ENCODE results near the gene WDR36. TPM values are rescaled to one million over a fixed set of nuclear protein-coding genes. Genes with fewer than 3 reads are reported as not detected.

Gene WDR36
- total RNA-seq, 1 experiment from 2014 or later = 53.6 TPM

DNA sequence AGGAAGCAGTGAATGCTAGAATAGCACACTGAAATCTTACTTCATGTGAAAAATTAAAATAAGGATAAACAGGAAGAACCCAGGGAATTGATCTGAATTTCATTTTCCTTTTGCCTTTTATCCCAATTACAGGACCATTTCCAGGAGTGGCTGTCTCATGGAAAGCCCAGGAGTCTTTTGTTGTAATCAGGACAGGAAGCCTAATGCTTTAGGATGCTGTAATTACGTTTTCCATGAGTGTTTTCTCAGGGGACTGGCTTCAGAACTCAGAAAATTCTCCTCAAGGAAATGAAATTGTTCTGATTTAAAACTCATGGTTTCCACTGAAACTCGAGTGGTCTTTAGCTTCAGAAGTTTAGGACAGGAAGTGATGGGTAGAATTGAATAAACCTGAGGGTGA is 75.4 kb downstream of the WDR36 start:
- Histone ChIP-seq H3K79me2 (ENCODE audit: insufficient read depth, low read length) (no peaks in the 10 kb centered on the region), H3K36me3 (ENCODE audit: control insufficient read depth in 1 of 2, insufficient read depth in 2 of 2, low read length in 2 of 2) (no peaks in the 10 kb centered on the region), H3K27me3 (ENCODE audit: insufficient read depth, low read length) (no peaks in the 10 kb centered on the region), H3K9me3 (ENCODE audit: control insufficient read depth in 1 of 2, insufficient read depth in 1 of 2, low read depth in 1 of 2, low read length in 2 of 2) (no peaks in the 10 kb centered on the region), H3K4me2 (ENCODE audit: low read length) (no peak overlapping the region), H3K9me2 (ENCODE audit: insufficient read depth) (no peaks in the 10 kb centered on the region), H3K4me1 (ENCODE audit: control insufficient read depth in 1 of 2, insufficient read depth in 2 of 2, low read length in 2 of 2) (no peaks in the 10 kb centered on the region), H3K27ac (ENCODE audit: low read depth, low read length) (no peak overlapping the region), H3K4me3 (replicated peaks in 1 of 2; ENCODE audit: low read depth in 1 of 2, low read length in 2 of 2) (no peak overlapping the region), H3K9ac (ENCODE audit: low read length) (no peak overlapping the region), H4K20me1 (ENCODE audit: insufficient read depth) (no peaks in the 10 kb centered on the region), H2AFZ (ENCODE audit: low read depth, low read length, poor library complexity, severe bottlenecking) (no peak overlapping the region)
- ATAC-seq (no peak), DNase-seq (ENCODE audit: low read depth, low spot score) (no peak)
- TF ChIP-seq CBX3 (IDR thresholded peaks at IDR 0.05; ENCODE audit: low read depth) (no peak), SP1 (IDR thresholded peaks at IDR 0.05; ENCODE audit: low read depth) (no peak), SRF (IDR thresholded peaks at IDR 0.05; ENCODE audit: low read depth) (no peak), ZFX (IDR thresholded peaks at IDR 0.05) (no peak), FOSL1 (IDR thresholded peaks at IDR 0.05; ENCODE audit: low read depth) (no peak), POLR2AphosphoS5 (IDR thresholded peaks at IDR 0.05; ENCODE audit: low read depth, low read length) (no peak), POLR2A (IDR thresholded peaks at IDR 0.05; ENCODE audit: borderline replicate concordance, extremely low read depth, insufficient read depth, insufficient read length) (no peak), EZH2phosphoT487 (IDR thresholded peaks at IDR 0.05; ENCODE audit: borderline replicate concordance) (no peak), YY1 (IDR thresholded peaks at IDR 0.05; ENCODE audit: extremely low read depth, insufficient replicate concordance, low read depth, low read length) (no peak), EGR1 (IDR thresholded peaks at IDR 0.05; ENCODE audit: low read depth) (no peak)
- TF ChIP-seq, protein P1, sequence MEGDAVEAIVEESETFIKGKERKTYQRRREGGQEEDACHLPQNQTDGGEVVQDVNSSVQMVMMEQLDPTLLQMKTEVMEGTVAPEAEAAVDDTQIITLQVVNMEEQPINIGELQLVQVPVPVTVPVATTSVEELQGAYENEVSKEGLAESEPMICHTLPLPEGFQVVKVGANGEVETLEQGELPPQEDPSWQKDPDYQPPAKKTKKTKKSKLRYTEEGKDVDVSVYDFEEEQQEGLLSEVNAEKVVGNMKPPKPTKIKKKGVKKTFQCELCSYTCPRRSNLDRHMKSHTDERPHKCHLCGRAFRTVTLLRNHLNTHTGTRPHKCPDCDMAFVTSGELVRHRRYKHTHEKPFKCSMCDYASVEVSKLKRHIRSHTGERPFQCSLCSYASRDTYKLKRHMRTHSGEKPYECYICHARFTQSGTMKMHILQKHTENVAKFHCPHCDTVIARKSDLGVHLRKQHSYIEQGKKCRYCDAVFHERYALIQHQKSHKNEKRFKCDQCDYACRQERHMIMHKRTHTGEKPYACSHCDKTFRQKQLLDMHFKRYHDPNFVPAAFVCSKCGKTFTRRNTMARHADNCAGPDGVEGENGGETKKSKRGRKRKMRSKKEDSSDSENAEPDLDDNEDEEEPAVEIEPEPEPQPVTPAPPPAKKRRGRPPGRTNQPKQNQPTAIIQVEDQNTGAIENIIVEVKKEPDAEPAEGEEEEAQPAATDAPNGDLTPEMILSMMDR (IDR thresholded peaks at IDR 0.05 in 2 of 3, conservative IDR thresholded peaks at IDR 0.05 in 1 of 3; ENCODE audit: borderline replicate concordance in 1 of 3, insufficient read depth in 1 of 3, low read depth in 2 of 3, low read length in 2 of 3) = no peak
- TF ChIP-seq, protein P2, sequence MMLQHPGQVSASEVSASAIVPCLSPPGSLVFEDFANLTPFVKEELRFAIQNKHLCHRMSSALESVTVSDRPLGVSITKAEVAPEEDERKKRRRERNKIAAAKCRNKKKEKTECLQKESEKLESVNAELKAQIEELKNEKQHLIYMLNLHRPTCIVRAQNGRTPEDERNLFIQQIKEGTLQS (IDR thresholded peaks at IDR 0.05) = no peak
- TF ChIP-seq, protein P3, sequence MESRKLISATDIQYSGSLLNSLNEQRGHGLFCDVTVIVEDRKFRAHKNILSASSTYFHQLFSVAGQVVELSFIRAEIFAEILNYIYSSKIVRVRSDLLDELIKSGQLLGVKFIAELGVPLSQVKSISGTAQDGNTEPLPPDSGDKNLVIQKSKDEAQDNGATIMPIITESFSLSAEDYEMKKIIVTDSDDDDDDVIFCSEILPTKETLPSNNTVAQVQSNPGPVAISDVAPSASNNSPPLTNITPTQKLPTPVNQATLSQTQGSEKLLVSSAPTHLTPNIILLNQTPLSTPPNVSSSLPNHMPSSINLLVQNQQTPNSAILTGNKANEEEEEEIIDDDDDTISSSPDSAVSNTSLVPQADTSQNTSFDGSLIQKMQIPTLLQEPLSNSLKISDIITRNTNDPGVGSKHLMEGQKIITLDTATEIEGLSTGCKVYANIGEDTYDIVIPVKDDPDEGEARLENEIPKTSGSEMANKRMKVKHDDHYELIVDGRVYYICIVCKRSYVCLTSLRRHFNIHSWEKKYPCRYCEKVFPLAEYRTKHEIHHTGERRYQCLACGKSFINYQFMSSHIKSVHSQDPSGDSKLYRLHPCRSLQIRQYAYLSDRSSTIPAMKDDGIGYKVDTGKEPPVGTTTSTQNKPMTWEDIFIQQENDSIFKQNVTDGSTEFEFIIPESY (IDR thresholded peaks at IDR 0.05; ENCODE audit: extremely low read depth, insufficient replicate concordance, low read length) = no peak
- TF ChIP-seq, protein P4, sequence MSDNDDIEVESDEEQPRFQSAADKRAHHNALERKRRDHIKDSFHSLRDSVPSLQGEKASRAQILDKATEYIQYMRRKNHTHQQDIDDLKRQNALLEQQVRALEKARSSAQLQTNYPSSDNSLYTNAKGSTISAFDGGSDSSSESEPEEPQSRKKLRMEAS (IDR thresholded peaks at IDR 0.05) = no peak
- ChIA-PET POLR2A (no interaction called here), CTCF (no interaction called here), RAD21 (ENCODE audit: low non-redundant PET in 1 of 2, low total read pairs in 2 of 2, uncharacterized antibody in 2 of 2, unreplicated experiment in 2 of 2) (no interaction called here)
- no TSS peak for BruUV-seq (replicated peaks)
- intact Hi-C loops (cut with micrococcal nuclease) = no loop called here
